Testis (tissue), 2 donors: ENCODE results near the gene TMEM185B.

Experiments
- POLR2A ChIP-seq: fragments of 450-650 bp; IDR thresholded peaks from one replicate; pipeline ENCODE4 v1.6.1; 2017; ENCODE audit warnings: antibody characterized with exemption, mild to moderate bottlenecking, moderate library complexity
- TF ChIP-seq, protein P1 (sequence below), 3 experiments: fragments of 450-650 bp in 2 of 3; fragments of 200-600 bp in 1 of 3; sonication (generic) in 1 of 3; IDR thresholded peaks; one replicate each; pipeline ENCODE4 v1.5.1; 2016 to 2019; ENCODE audit warnings: antibody characterized with exemption in 3 of 3, mild to moderate bottlenecking in 2 of 3, moderate library complexity in 1 of 3

DNA sequence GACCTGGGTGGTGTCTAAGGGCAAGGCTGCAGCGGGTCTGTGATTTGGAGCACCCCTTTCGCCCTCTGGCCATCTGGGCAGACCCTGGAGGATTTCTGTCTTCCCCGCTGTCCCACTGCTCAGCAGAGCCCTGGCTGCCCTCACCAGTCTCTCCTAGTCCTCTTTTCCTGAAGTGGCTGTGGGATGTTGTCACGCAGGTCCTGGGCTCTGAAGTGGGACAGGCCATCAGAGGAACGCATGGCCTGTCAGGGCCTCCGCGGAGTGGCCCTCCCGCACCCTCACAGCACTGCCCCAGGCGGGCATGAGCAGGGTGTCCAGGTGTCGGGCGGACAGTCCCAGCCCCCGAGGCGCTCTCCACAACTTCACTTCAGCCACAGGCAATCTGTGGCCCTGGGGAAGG lies 1.1 kb upstream of the TMEM185B start:
- TF ChIP-seq, protein P1, sequence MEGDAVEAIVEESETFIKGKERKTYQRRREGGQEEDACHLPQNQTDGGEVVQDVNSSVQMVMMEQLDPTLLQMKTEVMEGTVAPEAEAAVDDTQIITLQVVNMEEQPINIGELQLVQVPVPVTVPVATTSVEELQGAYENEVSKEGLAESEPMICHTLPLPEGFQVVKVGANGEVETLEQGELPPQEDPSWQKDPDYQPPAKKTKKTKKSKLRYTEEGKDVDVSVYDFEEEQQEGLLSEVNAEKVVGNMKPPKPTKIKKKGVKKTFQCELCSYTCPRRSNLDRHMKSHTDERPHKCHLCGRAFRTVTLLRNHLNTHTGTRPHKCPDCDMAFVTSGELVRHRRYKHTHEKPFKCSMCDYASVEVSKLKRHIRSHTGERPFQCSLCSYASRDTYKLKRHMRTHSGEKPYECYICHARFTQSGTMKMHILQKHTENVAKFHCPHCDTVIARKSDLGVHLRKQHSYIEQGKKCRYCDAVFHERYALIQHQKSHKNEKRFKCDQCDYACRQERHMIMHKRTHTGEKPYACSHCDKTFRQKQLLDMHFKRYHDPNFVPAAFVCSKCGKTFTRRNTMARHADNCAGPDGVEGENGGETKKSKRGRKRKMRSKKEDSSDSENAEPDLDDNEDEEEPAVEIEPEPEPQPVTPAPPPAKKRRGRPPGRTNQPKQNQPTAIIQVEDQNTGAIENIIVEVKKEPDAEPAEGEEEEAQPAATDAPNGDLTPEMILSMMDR (IDR thresholded peaks at IDR 0.05) = no peak
- no peak for TF ChIP-seq POLR2A
